Gastroesophageal sphincter (tissue), 2 donors: ENCODE measurements around the gene CSMD2.

Source experiments
- EP300 ChIP-seq: sonication (generic); formaldehyde crosslinking; IDR thresholded peaks from one replicate; pipeline ENCODE4 v1.6.1; 2017; ENCODE audit warnings: antibody characterized with exemption, mild to moderate bottlenecking
- POLR2A ChIP-seq, 2 donors: fragments of 450-650 bp; IDR thresholded peaks; one replicate each; pipeline ENCODE4 v1.6.1; 2017; ENCODE audit warnings: antibody characterized with exemption in 2 of 2, mild to moderate bottlenecking in 2 of 2, moderate library complexity in 1 of 2

DNA sequence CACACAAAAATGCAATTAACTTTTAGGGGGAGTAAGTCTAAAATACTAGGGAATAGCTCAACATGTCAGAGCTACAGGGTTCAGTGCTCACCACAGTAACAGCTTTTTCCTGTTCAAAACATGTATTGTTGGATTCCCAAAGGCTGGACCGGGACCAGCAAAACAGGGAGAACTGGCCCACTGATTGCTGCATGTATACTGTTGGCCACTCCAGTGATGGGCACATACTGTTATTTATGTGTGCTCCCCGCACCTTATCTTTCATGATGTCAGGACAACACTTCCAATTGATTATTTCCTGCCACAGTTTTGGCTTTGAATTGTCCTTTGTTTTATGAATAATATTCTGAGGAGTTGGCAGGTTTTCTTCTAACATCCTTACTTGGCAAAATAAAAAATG lies 250.5 kb downstream of the CSMD2 start:
- no peak for TF ChIP-seq POLR2A (IDR thresholded peaks at IDR 0.05)
- no peak for TF ChIP-seq EP300
